K562 treated with DMSO at 1 percent for 24 hours (cell line): ENCODE results near the gene CACNA1S. TPM values are rescaled to one million over a fixed set of nuclear protein-coding genes. Genes with fewer than 3 reads are reported as not detected.

ENCODE experiments used
- total RNA-seq: library from RNA; unstranded; fragments of 300-600 nt; gene quantifications from 2 replicates; pipeline ENCODE4 v1.2.3, GENCODE V29; 2022; ENCODE audit warnings: low read depth; ENCODE audit not compliant: insufficient read depth

Gene CACNA1S
- not detected in 2 replicates for total RNA-seq

GRCh38 chr1:201112173-201112731 lies at the start of gene CACNA1S:
CACNA1S (minus strand) TSS chr1:201112426; CDS start chr1:201112339, 87 bp downstream.

DNA sequence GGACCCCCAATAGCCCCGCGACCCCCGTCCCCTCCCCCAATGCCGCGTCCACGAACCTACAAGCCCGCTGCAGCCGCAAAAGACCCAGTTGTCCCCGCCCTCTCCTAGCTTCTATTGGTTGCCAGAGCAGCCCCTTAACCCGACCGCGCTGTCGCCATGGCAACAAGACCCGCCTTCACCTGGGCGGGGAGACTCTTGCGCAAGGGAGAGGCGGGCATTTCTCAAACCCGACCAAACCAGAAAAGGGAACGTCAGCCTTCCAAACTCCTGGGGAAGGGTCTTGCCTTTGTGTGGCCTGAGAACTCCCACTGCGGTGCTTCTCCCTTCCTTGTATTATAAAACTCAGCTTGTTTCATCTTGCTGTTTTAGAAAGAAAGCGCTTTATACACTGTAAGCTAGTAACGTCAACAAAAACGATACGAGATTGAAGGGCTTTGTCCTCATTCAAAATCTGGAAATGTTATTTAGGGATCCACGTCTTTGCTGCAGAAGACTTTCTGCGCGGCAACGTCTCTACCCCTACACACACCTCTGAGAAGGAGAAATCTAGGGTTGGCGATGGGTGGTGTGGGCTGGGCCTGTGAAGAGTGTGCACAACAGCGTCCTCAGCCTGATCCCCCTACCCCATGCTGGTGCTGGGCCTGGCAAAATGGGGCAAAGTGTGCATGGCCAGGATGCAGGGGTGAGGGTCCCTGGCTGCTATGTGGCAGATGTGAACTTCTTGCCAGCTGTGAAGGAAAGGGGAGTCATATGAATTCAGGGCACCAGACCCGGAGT lies 42.4 kb upstream of the CACNA1S start, which contains the start of gene TMEM9:
Gene TMEM9 (minus strand): TSS at position 86 of the 777 bp plus-strand sequence. CDS start 551 bp downstream, outside the sequence.

DNA sequence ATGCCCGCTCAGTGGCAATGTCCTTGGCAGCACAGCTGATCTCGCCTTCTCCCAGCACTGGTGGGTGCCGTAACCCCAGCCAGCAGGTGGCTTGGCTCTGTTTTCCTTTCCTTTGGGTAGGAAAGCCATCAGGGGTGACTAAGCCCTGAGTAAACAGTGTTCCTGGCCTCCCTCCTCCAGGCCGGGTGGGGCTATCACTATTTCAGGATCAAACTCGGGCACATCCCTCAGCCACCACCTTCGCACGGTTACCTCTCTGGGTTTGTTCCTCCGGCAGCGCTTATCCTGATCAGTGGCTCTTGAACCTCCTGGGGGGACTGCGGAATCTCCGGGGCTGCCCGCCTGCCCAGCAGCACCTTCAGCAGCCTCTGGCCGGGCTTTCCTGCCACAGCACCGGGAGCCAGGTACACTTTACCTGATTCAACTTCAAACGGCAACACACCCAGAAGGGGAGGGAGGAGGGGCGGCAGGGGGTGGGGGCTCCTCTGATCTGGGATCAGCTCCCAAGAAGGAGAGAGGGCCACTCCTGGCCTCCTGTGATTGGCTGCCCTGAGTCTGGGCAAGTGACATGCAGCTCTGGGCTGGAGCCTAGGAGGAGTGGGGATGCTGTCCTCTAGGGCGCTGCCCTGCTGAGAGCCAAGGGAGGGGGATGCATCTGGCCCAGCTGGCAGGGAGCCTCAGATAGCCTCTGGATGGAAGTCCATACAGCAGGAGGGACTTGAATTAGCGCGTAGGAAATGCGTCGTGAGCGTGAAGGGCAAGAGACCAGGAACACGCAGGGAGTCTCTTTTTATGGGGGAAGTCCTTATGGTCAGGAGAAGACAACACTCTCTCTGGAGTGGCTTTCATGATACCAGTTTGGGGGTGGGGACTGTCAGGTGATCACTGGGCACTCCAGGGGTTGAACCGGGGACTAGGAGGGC lies 14.9 kb upstream of the CACNA1S start, which contains the start of gene ASCL5:
Gene ASCL5 (minus strand): TSS at position 353 of the 923 bp plus-strand sequence. CDS start 11,812 bp downstream, outside the sequence.

DNA sequence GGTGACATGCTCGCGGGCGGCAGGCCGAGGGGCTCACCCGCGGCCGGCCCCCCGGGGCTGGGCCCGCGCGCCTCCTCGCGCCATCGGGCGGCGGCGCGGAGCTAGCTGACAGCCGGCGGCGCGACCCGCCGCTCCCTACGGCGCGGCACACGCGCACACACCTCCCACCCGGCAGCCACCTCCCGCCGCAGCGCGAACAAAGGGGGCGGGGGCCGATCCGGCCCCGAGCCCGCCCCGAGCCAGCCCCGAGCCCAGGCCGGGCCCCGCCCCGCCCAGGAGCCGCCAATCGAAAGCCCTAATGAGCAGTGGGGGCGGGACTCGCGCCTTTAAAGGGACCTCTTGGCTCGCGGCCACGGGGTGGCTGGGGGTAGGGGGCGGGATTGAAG lies 88.7 kb downstream of the CACNA1S start, which contains the start of gene KIF21B:
Gene KIF21B (minus strand): TSS at position 198 of the 386 bp plus-strand sequence. CDS start 331 bp downstream, outside the sequence.

Other genes with a start within 250 kb of the CACNA1S start
- gene GPR25, start 239.4 kb downstream of the CACNA1S start, total RNA-seq, result not detected in 2 replicates
- not detected in 2 replicates for gene INAVA, start 217.5 kb downstream of the CACNA1S start, total RNA-seq
- gene KIF21B, start 88.7 kb downstream of the CACNA1S start, total RNA-seq, result 12.5 and 12.8 TPM in 2 replicates
- gene ASCL5, start 14.8 kb upstream of the CACNA1S start, total RNA-seq, result not detected in 2 replicates
- gene TMEM9, start 42.0 kb upstream of the CACNA1S start, total RNA-seq, result 133 and 147 TPM in 2 replicates
- gene IGFN1, start 78.4 kb upstream of the CACNA1S start, total RNA-seq, result not detected in 2 replicates
- not detected in 2 replicates for gene PKP1, start 171.1 kb upstream of the CACNA1S start, total RNA-seq